ENCODE results near the gene LDLRAD3. TPM values are rescaled to one million over a fixed set of nuclear protein-coding genes. Genes with fewer than 3 reads are reported as not detected.

The LDLRAD3 gene
- total RNA-seq, 1 donor = 3.9 TPM

- H3K4me3 ChIP-seq (ENCODE audit: low read depth, low read length) = no peak overlapping the region
- TF ChIP-seq CTCF (IDR thresholded peaks at IDR 0.05; ENCODE audit: insufficient read depth, low read depth, low read length) = no peak
- DNase-seq (ENCODE audit: low read depth) = peak; percentile 49
These were observed 328.0 kb downstream of the LDLRAD3 start for GRCh38 chr11:36271794-36272407.

- no peak for DNase-seq (ENCODE audit: low read depth)
- no peak for TF ChIP-seq CTCF (IDR thresholded peaks at IDR 0.05; ENCODE audit: insufficient read depth, low read depth, low read length)
- H3K4me3 ChIP-seq (ENCODE audit: low read depth, low read length) = no peak overlapping the region
These were observed 329.2 kb downstream of the LDLRAD3 start for GRCh38 chr11:36273110-36273509.

GRCh38 chr11:36274414-36274813 lies 330.6 kb downstream of the LDLRAD3 start:
- H3K4me3 ChIP-seq (ENCODE audit: low read depth, low read length) = no peak overlapping the region
- DNase-seq (ENCODE audit: low read depth) = no peak
- no peak for TF ChIP-seq CTCF (IDR thresholded peaks at IDR 0.05; ENCODE audit: insufficient read depth, low read depth, low read length)

GRCh38 chr11:36278531-36279282 lies 334.8 kb downstream of the LDLRAD3 start:
- H3K4me3 ChIP-seq (ENCODE audit: low read depth, low read length) = no peak overlapping the region
- peak; percentile 6 for TF ChIP-seq CTCF (IDR thresholded peaks at IDR 0.05; ENCODE audit: insufficient read depth, low read depth, low read length)
- no peak for DNase-seq (ENCODE audit: low read depth)

- H3K4me3 ChIP-seq (ENCODE audit: low read depth, low read length) = no peak overlapping the region
- TF ChIP-seq CTCF (IDR thresholded peaks at IDR 0.05; ENCODE audit: insufficient read depth, low read depth, low read length) = no peak
- no peak for DNase-seq (ENCODE audit: low read depth)
These were observed 336.7 kb downstream of the LDLRAD3 start for GRCh38 chr11:36280531-36280930.

Small RNA genes within 50 kb of the gene (small RNA-seq; reads per million reads assigned to genes)
- not detected for gene MIR3973

Measured in fibroblast of villous mesenchyme (primary cell).